Osteoblast (primary cell): ENCODE results near the gene WFDC1. TPM values are rescaled to one million over a fixed set of nuclear protein-coding genes. Genes with fewer than 3 reads are reported as not detected.

ENCODE experiments used
- DNase-seq: peaks from one replicate; pipeline ENCODE4 v3.0.0; 2011; ENCODE audit warnings: low spot score, mixed read lengths; ENCODE audit not compliant: insufficient read length; ENCODE audit errors: missing footprints
- H2AFZ ChIP-seq: 2 replicates; pipeline ENCODE4 v1.6.0; 2011; ENCODE audit warnings: mild to moderate bottlenecking, low read length
- H3K27ac ChIP-seq: 2 replicates; pipeline ENCODE4 v1.5.1; 2011; ENCODE audit warnings: mild to moderate bottlenecking, low read depth, low read length, moderate library complexity
- H3K27me3 ChIP-seq: 2 replicates; pipeline ENCODE4 v1.6.0; 2012; ENCODE audit warnings: mild to moderate bottlenecking, control low read depth, inconsistent platforms, low read length, moderate library complexity; ENCODE audit not compliant: insufficient read depth
- H3K36me3 ChIP-seq: 2 replicates; pipeline ENCODE4 v1.5.1; 2011; ENCODE audit warnings: mild to moderate bottlenecking, low read length, control low read depth, moderate library complexity; ENCODE audit not compliant: insufficient read depth
- H3K4me1 ChIP-seq: 2 replicates; pipeline ENCODE4 v1.5.1; 2011; ENCODE audit warnings: mild to moderate bottlenecking, low read length, control low read depth, moderate library complexity; ENCODE audit not compliant: insufficient read depth
- H3K4me2 ChIP-seq: 2 replicates; pipeline ENCODE4 v1.6.0; 2011; ENCODE audit warnings: mild to moderate bottlenecking, low read length; ENCODE audit not compliant: insufficient read depth
- H3K4me3 ChIP-seq: fragments of 200-600 bp; sonication (generic); 3 replicates; pipeline ENCODE4 v1.5.1; 2012; ENCODE audit warnings: mild to moderate bottlenecking, low read length, inconsistent platforms; ENCODE audit not compliant: insufficient read depth
- H3K79me2 ChIP-seq: 2 replicates; pipeline ENCODE4 v1.6.0; 2012; ENCODE audit warnings: mild to moderate bottlenecking, low read length, control low read depth, inconsistent platforms; ENCODE audit not compliant: insufficient read depth
- H3K9me3 ChIP-seq: 2 replicates; pipeline ENCODE4 v1.5.1; 2011; ENCODE audit warnings: low read depth, low read length, control low read depth
- H4K20me1 ChIP-seq: 2 replicates; pipeline ENCODE4 v1.6.0; 2012; ENCODE audit warnings: mild to moderate bottlenecking, low read length, control low read depth; ENCODE audit not compliant: insufficient read depth
- CTCF ChIP-seq: IDR thresholded peaks from 2 replicates; pipeline ENCODE4 v1.5.1; 2011; ENCODE audit warnings: mild to moderate bottlenecking, low read depth, low read length, moderate library complexity; ENCODE audit errors: extremely low read depth
- total RNA-seq: library from RNA; depleted of rRNA; stranded (reverse); fragments of >200 nt; gene quantifications from 2 replicates; pipeline ENCODE4 v1.2.3, GENCODE V29; 2012

The WFDC1 gene
- total RNA-seq, 1 donor, result not detected

DNA sequence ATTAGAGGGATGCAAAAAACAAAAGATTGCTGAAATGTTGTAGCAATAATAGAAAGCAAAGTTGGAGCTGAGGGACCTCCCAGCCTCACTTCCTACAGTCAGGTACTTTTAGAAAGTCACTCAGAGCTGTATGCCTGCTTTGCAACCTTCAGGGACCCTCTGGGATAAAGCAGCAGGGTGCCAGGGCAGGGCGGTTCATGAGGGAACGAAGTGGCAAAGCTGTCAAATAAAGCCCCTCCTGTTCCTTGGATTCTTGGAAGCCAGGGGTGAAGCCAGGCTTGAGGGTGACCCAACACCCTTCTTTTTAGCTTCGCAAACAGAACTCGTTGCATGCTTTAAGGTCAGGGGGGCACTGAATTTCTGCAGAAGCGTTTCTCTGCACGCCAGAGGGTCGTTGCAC, 74.4 kb downstream of the WFDC1 start:
- Histone ChIP-seq H3K27me3 (peaks cover 48% of the 10 kb centered on the region), H4K20me1 (no peaks in the 10 kb centered on the region), H3K27ac (no peak overlapping the region), H3K4me2 (no peak overlapping the region), H3K4me3 (no peak overlapping the region), H3K4me1 (no peaks in the 10 kb centered on the region), H2AFZ (no peak overlapping the region), H3K9me3 (no peaks in the 10 kb centered on the region), H3K36me3 (no peaks in the 10 kb centered on the region), H3K79me2 (no peaks in the 10 kb centered on the region)
- no peak for TF ChIP-seq CTCF
- peak; percentile 9 for DNase-seq

DNA sequence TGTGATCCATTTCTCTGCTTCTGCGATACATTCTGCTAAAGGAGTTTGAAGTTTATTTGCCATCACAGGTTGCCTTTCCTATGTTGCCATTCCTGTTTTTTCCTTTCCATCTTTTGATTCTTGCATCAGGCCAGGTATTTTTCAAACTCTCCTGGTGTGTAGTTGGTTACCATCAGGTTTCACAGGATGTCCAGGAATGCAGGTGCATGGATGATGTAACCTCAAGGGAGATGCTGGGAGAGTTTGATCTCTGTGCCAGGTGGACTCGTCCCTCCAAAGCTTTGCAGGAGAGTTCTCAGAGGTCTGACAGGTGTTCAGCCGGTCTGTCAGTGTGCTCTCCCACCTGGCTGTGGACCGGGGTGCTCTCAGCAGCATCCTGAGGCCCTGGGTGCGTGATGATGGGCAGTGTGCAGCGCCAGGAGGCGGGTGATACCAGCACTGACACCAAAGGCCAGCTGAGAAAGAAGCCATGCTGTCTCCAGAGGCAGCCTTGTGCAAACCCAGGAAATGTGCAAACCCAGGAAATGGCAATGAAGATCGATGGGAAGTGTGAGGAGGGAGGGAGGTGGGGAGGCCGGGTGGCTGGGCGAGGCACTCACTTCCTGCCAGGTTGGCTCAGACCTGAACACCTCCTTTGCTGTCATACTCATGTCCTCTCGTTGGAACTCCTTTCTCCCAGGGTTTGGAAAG, 75.4 kb downstream of the WFDC1 start:
- Histone ChIP-seq H3K27me3 (peaks cover 49% of the 10 kb centered on the region), H4K20me1 (no peaks in the 10 kb centered on the region), H2AFZ (no peak overlapping the region), H3K4me2 (no peak overlapping the region), H3K4me1 (no peaks in the 10 kb centered on the region), H3K4me3 (no peak overlapping the region), H3K79me2 (no peaks in the 10 kb centered on the region), H3K36me3 (no peaks in the 10 kb centered on the region), H3K27ac (no peak overlapping the region), H3K9me3 (no peaks in the 10 kb centered on the region)
- peak; percentile 74 for DNase-seq
- no peak for TF ChIP-seq CTCF

DNA sequence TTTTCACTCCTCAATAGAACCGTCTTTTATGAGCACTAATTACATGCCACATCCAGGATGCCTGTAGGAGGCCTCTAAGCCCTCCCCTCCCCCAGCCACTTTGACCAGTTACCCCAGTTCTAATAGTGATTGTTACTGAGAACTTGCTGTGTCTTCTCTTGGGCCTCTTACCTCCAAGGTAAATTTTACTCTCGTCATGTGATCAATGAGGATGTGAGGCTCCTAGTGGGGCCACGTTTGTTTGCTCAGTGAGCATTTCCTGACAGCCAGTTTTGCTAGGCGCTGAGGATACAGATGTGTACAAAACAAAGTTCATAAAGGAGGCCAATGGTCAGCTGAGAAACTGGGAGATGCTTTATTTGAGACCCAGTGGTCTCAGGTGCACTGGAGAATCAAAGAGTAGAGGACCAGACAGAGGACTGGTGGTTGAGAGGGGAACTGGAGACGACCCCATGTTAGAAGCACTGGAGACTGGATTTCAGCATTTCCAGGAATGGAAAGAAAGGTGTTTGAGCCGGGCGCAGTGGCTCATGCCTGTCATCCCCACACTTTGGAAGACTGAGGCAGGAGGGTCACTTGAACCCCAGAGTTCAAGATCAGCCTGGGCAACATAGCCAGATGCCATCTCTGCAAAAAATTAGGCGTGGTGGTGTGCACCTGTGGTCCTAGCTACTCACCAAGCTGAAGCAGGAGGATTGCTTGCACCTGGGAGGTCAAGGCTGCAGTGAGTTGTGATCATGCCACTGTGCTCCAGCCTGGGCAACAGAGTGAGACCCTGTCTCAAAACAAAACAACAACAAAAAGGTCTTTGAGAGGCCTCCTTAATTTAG, 76.3 kb downstream of the WFDC1 start:
- peaks cover 45% of the 10 kb centered on the region for H3K27me3 ChIP-seq
- no peaks in the 10 kb centered on the region for H3K4me1 ChIP-seq
- no peaks in the 10 kb centered on the region for H4K20me1 ChIP-seq
- no peak overlapping the region for H3K4me2 ChIP-seq
- H2AFZ ChIP-seq, result no peak overlapping the region
- no peak for TF ChIP-seq CTCF
- no peaks in the 10 kb centered on the region for H3K79me2 ChIP-seq
- no peak overlapping the region for H3K4me3 ChIP-seq
- H3K27ac ChIP-seq, result no peak overlapping the region
- peak; percentile 54 for DNase-seq
- no peaks in the 10 kb centered on the region for H3K9me3 ChIP-seq
- no peaks in the 10 kb centered on the region for H3K36me3 ChIP-seq

- no peaks in the 10 kb centered on the region for H3K4me1 ChIP-seq
- no peaks in the 10 kb centered on the region for H3K79me2 ChIP-seq
- H2AFZ ChIP-seq, result no peak overlapping the region
- no peak overlapping the region for H3K4me2 ChIP-seq
- no peaks in the 10 kb centered on the region for H3K36me3 ChIP-seq
- H3K27me3 ChIP-seq, result peaks cover 43% of the 10 kb centered on the region
- no peaks in the 10 kb centered on the region for H3K9me3 ChIP-seq
- TF ChIP-seq CTCF, result no peak
- H3K27ac ChIP-seq, result no peak overlapping the region
- no peak overlapping the region for H3K4me3 ChIP-seq
- DNase-seq, result peak; percentile 66
- no peaks in the 10 kb centered on the region for H4K20me1 ChIP-seq
Observed at GRCh38 chr16:84371553-84371865, 76.8 kb downstream of the WFDC1 start.
